Neural crest cell (in vitro differentiated cells): ENCODE measurements around the gene PREX1. TPM values are rescaled to one million over a fixed set of nuclear protein-coding genes. Genes with fewer than 3 reads are reported as not detected.

ENCODE experiments used
- DNase-seq: peaks from one replicate; pipeline ENCODE4 v3.0.0; 2021; ENCODE audit warnings: low read depth, mixed read lengths, low spot score
- H3K27ac Mint-ChIP-seq: one replicate; pipeline ENCODE4 v1.8.0; 2021; ENCODE audit warnings: mild to moderate bottlenecking, mixed read lengths; ENCODE audit not compliant: unreplicated experiment
- H3K27me3 Mint-ChIP-seq: 2 replicates; pipeline ENCODE4 v1.8.0; 2021; ENCODE audit warnings: low read depth, mild to moderate bottlenecking, mixed read lengths
- H3K36me3 Mint-ChIP-seq: 2 replicates; pipeline ENCODE4 v1.8.0; 2021; ENCODE audit warnings: low read depth, mild to moderate bottlenecking, mixed read lengths
- H3K4me1 Mint-ChIP-seq: 2 replicates; pipeline ENCODE4 v1.8.0; 2021; ENCODE audit warnings: mixed read lengths
- H3K4me3 Mint-ChIP-seq: one replicate; pipeline ENCODE4 v1.8.0; 2021; ENCODE audit warnings: mild to moderate bottlenecking, mixed read lengths
- H3K9me3 Mint-ChIP-seq: 2 replicates; pipeline ENCODE4 v1.8.0; 2021; ENCODE audit warnings: mixed read lengths
- total RNA-seq: library from RNA; stranded (reverse); gene quantifications from 2 replicates; pipeline ENCODE4 v1.2.1, GENCODE V29; 2021
- TF ChIP-seq, protein P1 (sequence below): fragments of 200-600 bp; sonication (generic); conservative IDR thresholded peaks from 2 replicates; pipeline ENCODE4 v1.5.0; 2021; ENCODE audit warnings: antibody characterized with exemption, mild to moderate bottlenecking

PREX1 gene
- total RNA-seq, 1 donor from 2014 or later: 72.4 TPM

DNA sequence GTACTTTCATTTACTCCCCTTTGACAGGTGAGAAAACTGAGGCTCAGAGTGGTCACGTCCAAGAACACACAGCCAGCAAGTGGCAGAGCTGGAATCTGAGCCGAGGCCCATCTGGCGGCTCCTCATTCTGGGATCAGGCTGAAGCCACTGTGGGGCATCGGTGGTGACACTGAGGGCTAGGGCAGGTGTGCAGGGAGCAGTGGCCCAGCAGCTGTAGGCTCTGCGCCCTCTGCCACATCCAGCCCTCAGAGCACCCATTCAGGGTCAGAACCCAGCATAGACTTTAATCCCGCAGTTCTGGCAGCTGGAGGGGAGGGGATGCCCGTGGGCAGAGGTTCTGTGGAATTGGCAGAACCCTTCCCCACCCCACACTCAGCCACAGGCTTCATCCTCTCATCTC, 210.3 kb downstream of the PREX1 start:
- H3K4me1 Mint-ChIP-seq: peaks cover 6% of the 10 kb centered on the region
- H3K4me3 Mint-ChIP-seq: no peak overlapping the region
- no peaks in the 10 kb centered on the region for H3K36me3 Mint-ChIP-seq
- no peaks in the 10 kb centered on the region for H3K9me3 Mint-ChIP-seq
- H3K27ac Mint-ChIP-seq: no peak overlapping the region
- TF ChIP-seq, protein P1, sequence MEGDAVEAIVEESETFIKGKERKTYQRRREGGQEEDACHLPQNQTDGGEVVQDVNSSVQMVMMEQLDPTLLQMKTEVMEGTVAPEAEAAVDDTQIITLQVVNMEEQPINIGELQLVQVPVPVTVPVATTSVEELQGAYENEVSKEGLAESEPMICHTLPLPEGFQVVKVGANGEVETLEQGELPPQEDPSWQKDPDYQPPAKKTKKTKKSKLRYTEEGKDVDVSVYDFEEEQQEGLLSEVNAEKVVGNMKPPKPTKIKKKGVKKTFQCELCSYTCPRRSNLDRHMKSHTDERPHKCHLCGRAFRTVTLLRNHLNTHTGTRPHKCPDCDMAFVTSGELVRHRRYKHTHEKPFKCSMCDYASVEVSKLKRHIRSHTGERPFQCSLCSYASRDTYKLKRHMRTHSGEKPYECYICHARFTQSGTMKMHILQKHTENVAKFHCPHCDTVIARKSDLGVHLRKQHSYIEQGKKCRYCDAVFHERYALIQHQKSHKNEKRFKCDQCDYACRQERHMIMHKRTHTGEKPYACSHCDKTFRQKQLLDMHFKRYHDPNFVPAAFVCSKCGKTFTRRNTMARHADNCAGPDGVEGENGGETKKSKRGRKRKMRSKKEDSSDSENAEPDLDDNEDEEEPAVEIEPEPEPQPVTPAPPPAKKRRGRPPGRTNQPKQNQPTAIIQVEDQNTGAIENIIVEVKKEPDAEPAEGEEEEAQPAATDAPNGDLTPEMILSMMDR: no peak
- H3K27me3 Mint-ChIP-seq: no peaks in the 10 kb centered on the region
- DNase-seq: no peak

DNA sequence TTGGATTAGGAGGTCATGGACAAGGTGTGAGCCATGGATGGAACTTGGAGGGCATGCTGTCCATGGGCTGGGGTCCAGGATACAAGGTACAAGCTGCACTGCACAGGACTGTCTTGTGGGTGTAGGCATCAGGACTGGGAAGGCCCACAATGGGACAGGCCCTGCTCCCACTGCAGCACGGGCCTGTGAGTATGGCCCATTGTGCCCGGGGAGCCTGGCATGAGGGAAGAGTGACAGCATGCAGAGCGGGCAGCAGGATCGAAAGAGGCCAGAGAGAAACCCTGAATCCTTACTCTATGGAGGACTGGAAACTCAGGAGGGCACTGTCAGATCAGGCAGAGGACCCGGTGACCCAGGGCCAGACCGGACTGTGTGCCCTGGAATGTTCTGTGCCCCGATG, 211.3 kb downstream of the PREX1 start:
- H3K27ac Mint-ChIP-seq: no peak overlapping the region
- H3K27me3 Mint-ChIP-seq: no peaks in the 10 kb centered on the region
- no peak for DNase-seq
- H3K4me1 Mint-ChIP-seq: peaks cover 6% of the 10 kb centered on the region
- no peaks in the 10 kb centered on the region for H3K9me3 Mint-ChIP-seq
- H3K36me3 Mint-ChIP-seq: no peaks in the 10 kb centered on the region
- no peak overlapping the region for H3K4me3 Mint-ChIP-seq
- TF ChIP-seq, protein P1: no peak

DNA sequence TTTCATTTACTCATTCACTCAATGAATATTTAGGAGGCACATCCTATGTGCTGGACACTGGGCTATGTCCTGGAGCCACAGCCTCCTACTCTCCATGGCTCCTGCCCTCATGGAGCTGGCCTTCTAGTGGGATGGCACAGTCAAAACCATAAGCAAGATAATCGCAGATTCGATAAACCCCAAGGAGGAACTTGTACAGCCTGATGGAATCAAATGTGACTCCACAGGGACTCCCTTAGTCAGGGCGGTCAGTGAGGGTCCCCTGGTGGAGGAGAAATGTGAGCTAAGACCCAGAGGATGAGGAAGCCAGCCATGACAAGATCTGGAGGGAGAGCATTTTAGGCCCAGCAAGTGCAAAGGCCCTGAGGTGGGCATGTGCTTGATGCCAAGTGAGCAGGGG, 211.9 kb downstream of the PREX1 start:
- TF ChIP-seq, protein P1: no peak
- Mint-ChIP-seq H3K4me1 (peaks cover 6% of the 10 kb centered on the region), H3K36me3 (no peaks in the 10 kb centered on the region), H3K9me3 (no peaks in the 10 kb centered on the region), H3K27ac (no peak overlapping the region), H3K4me3 (no peak overlapping the region), H3K27me3 (no peaks in the 10 kb centered on the region)
- no peak for DNase-seq

DNA sequence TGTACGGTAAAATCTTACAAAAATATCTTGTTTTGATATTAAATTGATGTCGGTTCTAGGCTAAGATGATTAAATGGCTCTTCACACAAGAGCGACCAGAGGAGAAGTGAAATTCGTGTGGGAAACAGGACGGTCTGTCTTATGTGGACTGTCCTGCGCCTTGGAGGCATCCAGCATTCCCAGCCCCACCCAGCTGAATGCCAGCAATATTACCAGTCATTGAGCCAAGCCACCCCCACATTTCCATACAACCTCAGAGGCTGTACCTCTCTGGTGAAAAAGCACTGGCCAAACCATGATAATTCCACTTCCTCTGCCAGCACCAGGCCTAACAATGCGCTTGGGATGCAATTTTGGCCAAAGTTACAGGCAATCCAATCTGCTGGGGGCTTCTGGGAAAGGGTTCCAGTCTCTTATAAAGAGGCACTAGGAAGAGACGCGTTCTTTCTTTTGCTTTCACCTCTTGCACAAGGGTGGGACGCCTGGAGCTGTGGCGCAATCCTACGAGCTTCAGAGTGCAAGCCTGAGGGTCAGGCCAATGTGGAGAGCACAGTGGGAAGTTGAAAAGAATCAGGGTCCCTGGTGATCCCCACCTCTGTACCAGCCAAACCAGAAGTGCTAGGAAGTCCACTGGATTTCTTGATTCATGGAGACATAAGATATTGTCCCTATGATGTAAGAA, 213.1 kb downstream of the PREX1 start:
- TF ChIP-seq, protein P1: no peak
- peaks cover 3% of the 10 kb centered on the region for H3K4me1 Mint-ChIP-seq
- no peak overlapping the region for H3K27ac Mint-ChIP-seq
- DNase-seq: no peak
- no peak overlapping the region for H3K4me3 Mint-ChIP-seq
- H3K9me3 Mint-ChIP-seq: no peaks in the 10 kb centered on the region
- no peaks in the 10 kb centered on the region for H3K27me3 Mint-ChIP-seq
- no peaks in the 10 kb centered on the region for H3K36me3 Mint-ChIP-seq

GRCh38 chr20:48613926-48614325, 213.9 kb downstream of the PREX1 start:
- H3K4me1 Mint-ChIP-seq: peaks cover 5% of the 10 kb centered on the region
- no peaks in the 10 kb centered on the region for H3K36me3 Mint-ChIP-seq
- no peak for DNase-seq
- no peaks in the 10 kb centered on the region for H3K27me3 Mint-ChIP-seq
- TF ChIP-seq, protein P1: no peak
- H3K9me3 Mint-ChIP-seq: no peaks in the 10 kb centered on the region
- H3K27ac Mint-ChIP-seq: no peak overlapping the region
- H3K4me3 Mint-ChIP-seq: no peak overlapping the region
